ENCODE measurements around the gene ZDHHC6. TPM values are rescaled to one million over a fixed set of nuclear protein-coding genes. Genes with fewer than 3 reads are reported as not detected.

Gene ZDHHC6
- total RNA-seq, 2 donors from 2014 or later: 21.3 to 28.0 TPM

- H3K36me3 ChIP-seq: peaks cover 0 to 3% of the 10 kb centered on the region in 2 donors
- intact Hi-C loops (cut with DNase I): no loop called here
- H3K4me1 ChIP-seq (replicated peaks): no peaks in the 10 kb centered on the region
- TF ChIP-seq POLR2A (IDR thresholded peaks at IDR 0.05) (no peak), CTCF (IDR thresholded peaks at IDR 0.05) (peak in 3 of 4 experiments; percentile 47 to 58 (median 52))
- H3K9me3 ChIP-seq: no peaks in the 10 kb centered on the region
- 87% methylated on average over 2 of the region's 2 CpGs for WGBS
- H3K4me3 ChIP-seq: no peak overlapping the region
- no peaks in the 10 kb centered on the region for H3K27me3 ChIP-seq (replicated peaks; ENCODE audit: insufficient read depth)
- H3K27ac ChIP-seq: no peak overlapping the region
- DNase-seq (ENCODE audit: low spot score): no peak
These were observed 11.6 kb downstream of the ZDHHC6 start for GRCh38 chr10:112434988-112435619.

- Histone ChIP-seq H3K27me3 (replicated peaks; ENCODE audit: insufficient read depth) (no peaks in the 10 kb centered on the region), H3K4me1 (replicated peaks) (no peaks in the 10 kb centered on the region), H3K27ac (no peak overlapping the region), H3K9me3 (no peaks in the 10 kb centered on the region), H3K36me3 (peaks cover 0 to 3% of the 10 kb centered on the region in 2 donors), H3K4me3 (no peak overlapping the region)
- intact Hi-C loops (cut with DNase I): no loop called here
- no peak for DNase-seq (ENCODE audit: low spot score)
- TF ChIP-seq CTCF (IDR thresholded peaks at IDR 0.05): no peak
- no peak for TF ChIP-seq POLR2A (IDR thresholded peaks at IDR 0.05)
- no peak for TF ChIP-seq POLR2AphosphoS5 (IDR thresholded peaks at IDR 0.05)
- WGBS: 96% methylated on average over 2 of the region's 2 CpGs
These were observed 13.6 kb downstream of the ZDHHC6 start for GRCh38 chr10:112433136-112433535.

GRCh38 chr10:112429654-112430230 is 17.0 kb downstream of the ZDHHC6 start:
- 84% methylated on average over 15 of the region's 15 CpGs for WGBS
- no peak for DNase-seq (ENCODE audit: low spot score)
- Histone ChIP-seq H3K4me1 (replicated peaks) (no peaks in the 10 kb centered on the region), H3K27me3 (replicated peaks; ENCODE audit: insufficient read depth) (no peaks in the 10 kb centered on the region), H3K9me3 (no peaks in the 10 kb centered on the region), H3K4me3 (no peak overlapping the region), H3K36me3 (no peaks in the 10 kb centered on the region), H3K27ac (no peak overlapping the region)
- TF ChIP-seq POLR2AphosphoS5 (IDR thresholded peaks at IDR 0.05) (no peak), CTCF (IDR thresholded peaks at IDR 0.05) (no peak), POLR2A (IDR thresholded peaks at IDR 0.05) (no peak)
- intact Hi-C loops (cut with DNase I): no loop called here

- TF ChIP-seq CTCF (IDR thresholded peaks at IDR 0.05) (no peak), POLR2AphosphoS5 (IDR thresholded peaks at IDR 0.05) (no peak), POLR2A (IDR thresholded peaks at IDR 0.05) (no peak)
- H3K4me3 ChIP-seq: no peak overlapping the region
- H3K36me3 ChIP-seq: no peaks in the 10 kb centered on the region
- intact Hi-C loops (cut with DNase I): no loop called here
- H3K27me3 ChIP-seq (replicated peaks; ENCODE audit: insufficient read depth): no peaks in the 10 kb centered on the region
- no peaks in the 10 kb centered on the region for H3K4me1 ChIP-seq (replicated peaks)
- no peak overlapping the region for H3K27ac ChIP-seq
- 73% methylated on average over 3 of the region's 3 CpGs for WGBS
- no peaks in the 10 kb centered on the region for H3K9me3 ChIP-seq
- no peak for DNase-seq (ENCODE audit: low spot score)
These were observed 17.6 kb downstream of the ZDHHC6 start for GRCh38 chr10:112429147-112429546.

GRCh38 chr10:112426111-112426510 is 20.6 kb downstream of the ZDHHC6 start:
- H3K36me3 ChIP-seq: no peaks in the 10 kb centered on the region
- DNase-seq (ENCODE audit: low spot score): no peak
- no peak overlapping the region for H3K4me3 ChIP-seq
- H3K9me3 ChIP-seq: no peaks in the 10 kb centered on the region
- no peaks in the 10 kb centered on the region for H3K27me3 ChIP-seq (replicated peaks; ENCODE audit: insufficient read depth)
- H3K4me1 ChIP-seq (replicated peaks): no peaks in the 10 kb centered on the region
- intact Hi-C loops (cut with DNase I): no loop called here
- 78% methylated on average over 2 of the region's 2 CpGs for WGBS
- TF ChIP-seq CTCF (IDR thresholded peaks at IDR 0.05) (no peak), POLR2AphosphoS5 (IDR thresholded peaks at IDR 0.05) (no peak), POLR2A (IDR thresholded peaks at IDR 0.05) (no peak)
- no peak overlapping the region for H3K27ac ChIP-seq

All from prostate gland (tissue), 2 donors.